Gastroesophageal sphincter (tissue), 3 donors: Measurements from ENCODE around the gene STRIP2.
"Not testable (repeated sequence)": the region's sequence is repeated elsewhere in the genome, so short reads cannot be mapped to it uniquely, and the experiment has no call there.

Experiments used
- CTCF ChIP-seq, 4 experiments: fragments of 200-600 bp in 2 of 4; fragments of 450-650 bp in 2 of 4; sonication (generic) in 1 of 4; IDR thresholded peaks; one replicate each; pipeline ENCODE4 v1.5.1; 2017 to 2019; ENCODE audit warnings: antibody characterized with exemption in 4 of 4, mild to moderate bottlenecking in 2 of 4, moderate library complexity in 2 of 4
- EP300 ChIP-seq: sonication (generic); formaldehyde crosslinking; IDR thresholded peaks from one replicate; pipeline ENCODE4 v1.6.1; 2017; ENCODE audit warnings: antibody characterized with exemption, mild to moderate bottlenecking
- POLR2A ChIP-seq, 2 donors: fragments of 450-650 bp; IDR thresholded peaks; one replicate each; pipeline ENCODE4 v1.6.1; 2017; ENCODE audit warnings: antibody characterized with exemption in 2 of 2, mild to moderate bottlenecking in 2 of 2, moderate library complexity in 1 of 2
- POLR2AphosphoS5 ChIP-seq: sonication (generic); formaldehyde crosslinking; IDR thresholded peaks from one replicate; pipeline ENCODE4 v1.6.1; 2017; ENCODE audit warnings: antibody characterized with exemption

DNA sequence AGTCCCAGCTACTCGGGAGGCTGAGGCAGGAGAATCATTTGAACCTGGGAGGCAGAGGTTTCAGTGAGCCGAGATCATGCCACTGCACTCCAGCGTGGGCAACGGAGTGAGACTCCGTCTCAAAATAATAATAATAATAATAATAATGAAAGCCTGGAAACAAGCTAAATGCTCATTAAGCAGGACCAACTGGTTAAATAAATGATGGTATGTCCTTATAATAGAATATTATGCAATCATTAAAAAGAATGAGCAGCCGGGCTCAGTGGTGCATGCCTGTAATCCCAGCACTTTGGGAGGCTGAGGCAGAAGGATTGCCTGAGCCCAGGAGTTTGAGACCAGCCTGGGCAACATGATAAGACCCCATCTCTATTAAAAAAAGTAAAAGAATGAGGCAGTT lies 47.1 kb downstream of the STRIP2 start:
- not testable (repeated sequence) for TF ChIP-seq CTCF (IDR thresholded peaks at IDR 0.05); POLR2AphosphoS5; POLR2A (IDR thresholded peaks at IDR 0.05); EP300
